Testis (tissue), 2 donors: ENCODE data around the gene CERKL.

ENCODE experiments used
- CTCF ChIP-seq, 3 experiments: fragments of 450-650 bp in 2 of 3; fragments of 200-600 bp in 1 of 3; sonication (generic) in 1 of 3; IDR thresholded peaks; one replicate each; pipeline ENCODE4 v1.5.1; 2016 to 2019; ENCODE audit warnings: antibody characterized with exemption in 3 of 3, mild to moderate bottlenecking in 2 of 3, moderate library complexity in 1 of 3
- POLR2A ChIP-seq: fragments of 450-650 bp; IDR thresholded peaks from one replicate; pipeline ENCODE4 v1.6.1; 2017; ENCODE audit warnings: antibody characterized with exemption, mild to moderate bottlenecking, moderate library complexity

- peak in 1 of 3 experiments; percentile 38 for TF ChIP-seq CTCF (IDR thresholded peaks at IDR 0.05)
- TF ChIP-seq POLR2A, result no peak
Measured at GRCh38 chr2:181570833-181571661, 85.9 kb downstream of the CERKL start.
